Mammary epithelial cell (primary cell): ENCODE measurements around the gene BIRC6.

Experiments used
- EZH2 ChIP-seq: IDR thresholded peaks from 2 replicates; pipeline ENCODE4 v1.6.1; 2012; ENCODE audit warnings: low read length, inconsistent platforms, borderline replicate concordance
- TF ChIP-seq, protein P1 (sequence below), 2 donors: IDR thresholded peaks in 1 of 2; conservative IDR thresholded peaks in 1 of 2; 2 replicates each; pipeline ENCODE4 v1.5.1; 2011 to 2012; ENCODE audit warnings: inconsistent platforms in 2 of 2, low read length in 2 of 2, mild to moderate bottlenecking in 2 of 2, control low read depth in 1 of 2, low read depth in 1 of 2; ENCODE audit not compliant: insufficient read depth in 1 of 2; ENCODE audit errors: extremely low read depth in 1 of 2

GRCh38 chr2:32627441-32627813, 270.6 kb downstream of the BIRC6 start:
- no peak for TF ChIP-seq EZH2
- TF ChIP-seq, protein P1, sequence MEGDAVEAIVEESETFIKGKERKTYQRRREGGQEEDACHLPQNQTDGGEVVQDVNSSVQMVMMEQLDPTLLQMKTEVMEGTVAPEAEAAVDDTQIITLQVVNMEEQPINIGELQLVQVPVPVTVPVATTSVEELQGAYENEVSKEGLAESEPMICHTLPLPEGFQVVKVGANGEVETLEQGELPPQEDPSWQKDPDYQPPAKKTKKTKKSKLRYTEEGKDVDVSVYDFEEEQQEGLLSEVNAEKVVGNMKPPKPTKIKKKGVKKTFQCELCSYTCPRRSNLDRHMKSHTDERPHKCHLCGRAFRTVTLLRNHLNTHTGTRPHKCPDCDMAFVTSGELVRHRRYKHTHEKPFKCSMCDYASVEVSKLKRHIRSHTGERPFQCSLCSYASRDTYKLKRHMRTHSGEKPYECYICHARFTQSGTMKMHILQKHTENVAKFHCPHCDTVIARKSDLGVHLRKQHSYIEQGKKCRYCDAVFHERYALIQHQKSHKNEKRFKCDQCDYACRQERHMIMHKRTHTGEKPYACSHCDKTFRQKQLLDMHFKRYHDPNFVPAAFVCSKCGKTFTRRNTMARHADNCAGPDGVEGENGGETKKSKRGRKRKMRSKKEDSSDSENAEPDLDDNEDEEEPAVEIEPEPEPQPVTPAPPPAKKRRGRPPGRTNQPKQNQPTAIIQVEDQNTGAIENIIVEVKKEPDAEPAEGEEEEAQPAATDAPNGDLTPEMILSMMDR (conservative IDR thresholded peaks at IDR 0.05 in 1 of 2, IDR thresholded peaks at IDR 0.05 in 1 of 2; ENCODE audit: extremely low read depth in 1 of 2, insufficient read depth in 1 of 2, low read depth in 1 of 2, low read length in 2 of 2), result peak in 1 of 2 donors; percentile 22
